ENCODE results near the gene SIGMAR1. TPM values are rescaled to one million over a fixed set of nuclear protein-coding genes. Genes with fewer than 3 reads are reported as not detected.

Gene SIGMAR1
- total and polyA plus RNA-seq, 2 of the 4 experiments (the other 2 are of a cell fraction): 44.6 to 88.9 TPM

DNA sequence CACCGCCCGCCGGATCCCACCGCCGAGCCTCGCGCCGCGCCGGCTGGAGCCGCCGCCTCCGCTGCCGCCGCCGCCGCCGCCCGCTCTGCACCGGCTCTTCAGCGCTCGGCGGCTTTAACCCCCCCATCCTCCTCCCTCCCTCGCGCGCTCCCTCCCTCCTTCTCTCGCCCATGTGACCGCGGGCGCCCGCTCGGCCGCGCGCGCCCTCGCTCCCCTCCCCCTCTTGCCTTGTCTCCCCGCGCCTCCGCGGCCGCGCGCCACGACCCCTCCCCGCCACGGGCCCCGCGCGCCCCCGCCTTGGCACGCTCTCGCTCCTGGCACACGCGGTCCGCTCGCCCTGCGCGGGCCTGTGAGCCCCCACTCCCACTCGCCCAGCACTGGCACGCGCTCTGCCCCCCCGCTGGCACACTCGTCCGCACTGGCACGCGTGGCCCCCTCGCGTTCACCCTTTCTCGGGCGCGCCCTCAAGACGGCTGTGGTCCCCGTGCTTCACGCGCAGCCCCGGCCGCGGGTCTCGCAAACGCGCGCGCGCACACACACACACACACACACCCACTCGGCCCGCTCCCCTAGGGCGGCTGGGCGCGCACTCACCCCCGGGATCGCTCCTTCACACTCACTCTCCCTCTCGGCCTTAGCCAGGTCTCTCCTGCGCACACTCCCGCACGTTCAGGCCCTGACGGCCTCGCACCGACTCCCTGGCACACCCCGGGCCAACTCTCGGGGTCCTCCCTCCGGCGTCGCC is 47.8 kb downstream of the SIGMAR1 start, which contains the start of gene CNTFR:
TSS of gene CNTFR (minus strand) at position 89 of the 745 bp plus-strand sequence. CDS start 20,743 bp downstream, outside the sequence.
- ChIA-PET POLR2A (ENCODE audit: unreplicated experiment) (no interaction called here), CTCF (no interaction called here)
- H3K9me3 ChIP-seq (ENCODE audit: control insufficient read depth, insufficient read depth, low read length): no peaks in the 10 kb centered on the region
- no peaks in the 10 kb centered on the region for H3K36me3 ChIP-seq (ENCODE audit: control insufficient read depth, insufficient read depth, low read length)
- no peak within 1 kb of the TSS for H3K14ac ChIP-seq (replicated peaks; ENCODE audit: low read depth, low read length)
- H2BK120ac ChIP-seq (ENCODE audit: low read depth, low read length): no peak within 1 kb of the TSS
- H3K4me2 ChIP-seq (ENCODE audit: low read depth, low read length): peak within 1 kb of the TSS; percentile 41; the same call in 1 of the 2 replicates
- H3K4ac ChIP-seq (ENCODE audit: low read depth, low read length): no peak within 1 kb of the TSS
- no peak for DNase-seq
- ATAC-seq (ENCODE audit: low read depth): peak; percentile 15
- TF ChIP-seq RFX5 (IDR thresholded peaks at IDR 0.05; ENCODE audit: low read depth, low read length) (no peak), USF2 (IDR thresholded peaks at IDR 0.05; ENCODE audit: low read depth, low read length) (no peak), MAZ (IDR thresholded peaks at IDR 0.05; ENCODE audit: borderline replicate concordance, low read depth, low read length) (peak; percentile 24; the same call in 1 of the 2 replicates)
- no peaks in the 10 kb centered on the region; the same call in 1 of the 2 replicates for H3K4me1 ChIP-seq (ENCODE audit: control insufficient read depth, insufficient read depth, low read length)
- H4K5ac ChIP-seq (ENCODE audit: low read depth, low read length): no peak within 1 kb of the TSS
- H2AK9ac ChIP-seq (replicated peaks; ENCODE audit: low read depth, low read length, poor library complexity): no peak within 1 kb of the TSS
- dilution Hi-C loops (cut with HindIII; ENCODE audit: low sequenced_read_pairs, unreplicated experiment) (no loop called here), in situ Hi-C loops (cut with MboI; ENCODE audit: low sequenced_read_pairs) (no loop called here), intact Hi-C loops (cut with micrococcal nuclease) (no loop called here)
- peak within 1 kb of the TSS; percentile 51 for H2AFZ ChIP-seq (replicated peaks; ENCODE audit: low read length, poor library complexity)
- H4K20me1 ChIP-seq (ENCODE audit: insufficient read depth, low read length): peaks cover 8% of the 10 kb centered on the region
- H3K27ac ChIP-seq (ENCODE audit: insufficient read depth, low read length): no peak within 1 kb of the TSS
- peak within 1 kb of the TSS; percentile 25 for H3K4me3 ChIP-seq (ENCODE audit: insufficient read depth, low read depth, low read length)
- no peak within 1 kb of the TSS for H3K18ac ChIP-seq (ENCODE audit: low read depth, low read length)
- H2BK20ac ChIP-seq (ENCODE audit: low read depth, low read length): no peak within 1 kb of the TSS
- 2% methylated on average over 36 of the region's 104 CpGs; no CpG with 5 or more reads in 1 of the 2 experiments for WGBS, 2 experiments (ENCODE audit: extremely low coverage in 2 of 2, insufficient read length in 1 of 2)
- no peak within 1 kb of the TSS for H4K8ac ChIP-seq (ENCODE audit: low read depth in 2 of 2, low read length in 2 of 2)
- no peak within 1 kb of the TSS for H2BK15ac ChIP-seq (ENCODE audit: low read depth, low read length)
- no peak within 1 kb of the TSS for H2BK5ac ChIP-seq (ENCODE audit: low read depth, low read length, poor library complexity, severe bottlenecking)
- no peak within 1 kb of the TSS for H3K56ac ChIP-seq (ENCODE audit: extremely low read depth, insufficient read depth, low read length)
- no peak within 1 kb of the TSS for H2AK5ac ChIP-seq (ENCODE audit: low read depth, low read length)
- no peaks in the 10 kb centered on the region for H3K9me1 ChIP-seq (ENCODE audit: insufficient read depth, low read length)
- H3K79me1 ChIP-seq (ENCODE audit: low read depth in 1 of 2, low read length in 2 of 2): no peaks in the 10 kb centered on the region
- H3K27me3 ChIP-seq (ENCODE audit: control insufficient read depth, insufficient read depth, low read length): peaks cover 94% of the 10 kb centered on the region
- no peak within 1 kb of the TSS for H4K91ac ChIP-seq (ENCODE audit: insufficient read depth, low read depth, low read length)
- H3K23ac ChIP-seq (ENCODE audit: low read depth, low read length): no peak within 1 kb of the TSS
- no TSS peak for BruUV-seq (replicated peaks)
- no peak within 1 kb of the TSS for H3K9ac ChIP-seq (ENCODE audit: low read depth, low read length)

Data from IMR-90 (cell line).